22Rv1 (cell line): ENCODE measurements around the gene ATP6V1A.

Source experiments
- ZFX ChIP-seq: fragments of 450-650 bp; IDR thresholded peaks from 2 replicates; pipeline ENCODE4 v1.6.1; 2017; ENCODE audit warnings: antibody characterized with exemption, borderline replicate concordance
- TF ChIP-seq, protein P1 (sequence below): fragments of 450-650 bp; IDR thresholded peaks from 2 replicates; pipeline ENCODE4 v1.5.1; 2017; ENCODE audit warnings: mild to moderate bottlenecking

DNA sequence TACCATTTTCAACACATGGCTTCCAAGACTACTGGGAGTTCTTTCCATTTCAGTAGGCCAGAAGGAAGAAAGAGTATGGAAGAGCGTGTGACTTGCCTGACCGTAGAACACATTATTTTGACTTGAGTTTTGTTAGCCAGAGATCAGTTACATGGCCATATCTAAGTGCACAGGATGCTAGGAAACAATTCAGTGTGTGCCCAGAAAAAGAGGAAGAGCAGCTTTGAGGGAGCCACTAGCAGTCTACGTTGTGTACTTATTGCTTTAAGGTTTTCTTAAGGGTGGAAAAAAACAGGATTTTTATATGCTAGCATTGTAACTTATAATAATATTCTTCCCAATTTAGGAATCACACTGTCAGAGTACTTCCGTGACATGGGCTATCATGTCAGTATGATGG, 47.7 kb downstream of the ATP6V1A start:
- TF ChIP-seq, protein P1, sequence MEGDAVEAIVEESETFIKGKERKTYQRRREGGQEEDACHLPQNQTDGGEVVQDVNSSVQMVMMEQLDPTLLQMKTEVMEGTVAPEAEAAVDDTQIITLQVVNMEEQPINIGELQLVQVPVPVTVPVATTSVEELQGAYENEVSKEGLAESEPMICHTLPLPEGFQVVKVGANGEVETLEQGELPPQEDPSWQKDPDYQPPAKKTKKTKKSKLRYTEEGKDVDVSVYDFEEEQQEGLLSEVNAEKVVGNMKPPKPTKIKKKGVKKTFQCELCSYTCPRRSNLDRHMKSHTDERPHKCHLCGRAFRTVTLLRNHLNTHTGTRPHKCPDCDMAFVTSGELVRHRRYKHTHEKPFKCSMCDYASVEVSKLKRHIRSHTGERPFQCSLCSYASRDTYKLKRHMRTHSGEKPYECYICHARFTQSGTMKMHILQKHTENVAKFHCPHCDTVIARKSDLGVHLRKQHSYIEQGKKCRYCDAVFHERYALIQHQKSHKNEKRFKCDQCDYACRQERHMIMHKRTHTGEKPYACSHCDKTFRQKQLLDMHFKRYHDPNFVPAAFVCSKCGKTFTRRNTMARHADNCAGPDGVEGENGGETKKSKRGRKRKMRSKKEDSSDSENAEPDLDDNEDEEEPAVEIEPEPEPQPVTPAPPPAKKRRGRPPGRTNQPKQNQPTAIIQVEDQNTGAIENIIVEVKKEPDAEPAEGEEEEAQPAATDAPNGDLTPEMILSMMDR = no peak
- TF ChIP-seq ZFX = no peak
